NT2/D1 (cell line): ENCODE measurements around the gene CIB4.

ENCODE experiments used
- DNase-seq: peaks from one replicate; pipeline ENCODE4 v3.0.0-alpha.2; 2011; ENCODE audit warnings: low read depth, low spot score
- H3K27me3 ChIP-seq: 2 replicates; pipeline ENCODE4 v1.6.0; 2011; ENCODE audit warnings: mild to moderate bottlenecking; ENCODE audit not compliant: insufficient read length, insufficient read depth
- H3K36me3 ChIP-seq: 2 replicates; pipeline ENCODE4 v1.6.1; 2011; ENCODE audit warnings: mild to moderate bottlenecking, low read length, mixed read lengths; ENCODE audit not compliant: insufficient read depth, insufficient read length
- H3K4me1 ChIP-seq: 2 replicates; pipeline ENCODE4 v1.5.1; 2011; ENCODE audit not compliant: insufficient read depth, insufficient read length
- H3K4me3 ChIP-seq: 2 replicates; pipeline ENCODE4 v1.5.1; 2011; ENCODE audit warnings: low read depth; ENCODE audit not compliant: insufficient read length
- H3K9ac ChIP-seq: 2 replicates; pipeline ENCODE4 v1.6.0; 2011; ENCODE audit warnings: low read depth; ENCODE audit not compliant: insufficient read length
- H3K9me3 ChIP-seq: 2 replicates; pipeline ENCODE4 v1.5.1; 2011; ENCODE audit warnings: mild to moderate bottlenecking, low read length; ENCODE audit not compliant: insufficient read depth
- SUZ12 ChIP-seq: IDR thresholded peaks from 2 replicates; pipeline ENCODE4 v1.6.1; 2011; ENCODE audit not compliant: insufficient read length, insufficient read depth; ENCODE audit errors: extremely low read depth
- YY1 ChIP-seq: IDR thresholded peaks from 2 replicates; pipeline ENCODE4 v1.6.1; 2011; ENCODE audit not compliant: insufficient read length, insufficient read depth
- ZNF274 ChIP-seq: IDR thresholded peaks from 2 replicates; pipeline ENCODE4 v1.6.1; 2011; ENCODE audit warnings: mild to moderate bottlenecking, low read depth, low read length

The CIB4 gene

GRCh38 chr2:26566081-26566375, 75.1 kb downstream of the CIB4 start:
- DNase-seq = no peak
- H3K36me3 ChIP-seq = no peaks in the 10 kb centered on the region
- no peak overlapping the region for H3K9ac ChIP-seq
- H3K4me3 ChIP-seq = no peak overlapping the region
- TF ChIP-seq SUZ12 (no peak), YY1 (no peak), ZNF274 (no peak)
- H3K9me3 ChIP-seq = no peaks in the 10 kb centered on the region
- peaks cover 6% of the 10 kb centered on the region for H3K4me1 ChIP-seq
- H3K27me3 ChIP-seq = no peaks in the 10 kb centered on the region

- Histone ChIP-seq H3K4me3 (no peak overlapping the region), H3K9ac (no peak overlapping the region), H3K9me3 (no peaks in the 10 kb centered on the region), H3K4me1 (peaks cover 9% of the 10 kb centered on the region), H3K27me3 (no peaks in the 10 kb centered on the region), H3K36me3 (no peaks in the 10 kb centered on the region)
- TF ChIP-seq ZNF274 (no peak), YY1 (no peak)
- DNase-seq = no peak
Observed at GRCh38 chr2:26564121-26564644, 77.0 kb downstream of the CIB4 start.

GRCh38 chr2:26563686-26564085, 77.5 kb downstream of the CIB4 start:
- Histone ChIP-seq H3K4me3 (no peak overlapping the region), H3K36me3 (no peaks in the 10 kb centered on the region), H3K27me3 (no peaks in the 10 kb centered on the region), H3K9ac (no peak overlapping the region), H3K4me1 (peaks cover 11% of the 10 kb centered on the region), H3K9me3 (no peaks in the 10 kb centered on the region)
- no peak for DNase-seq
- TF ChIP-seq YY1 (no peak), ZNF274 (no peak), SUZ12 (no peak)

DNA sequence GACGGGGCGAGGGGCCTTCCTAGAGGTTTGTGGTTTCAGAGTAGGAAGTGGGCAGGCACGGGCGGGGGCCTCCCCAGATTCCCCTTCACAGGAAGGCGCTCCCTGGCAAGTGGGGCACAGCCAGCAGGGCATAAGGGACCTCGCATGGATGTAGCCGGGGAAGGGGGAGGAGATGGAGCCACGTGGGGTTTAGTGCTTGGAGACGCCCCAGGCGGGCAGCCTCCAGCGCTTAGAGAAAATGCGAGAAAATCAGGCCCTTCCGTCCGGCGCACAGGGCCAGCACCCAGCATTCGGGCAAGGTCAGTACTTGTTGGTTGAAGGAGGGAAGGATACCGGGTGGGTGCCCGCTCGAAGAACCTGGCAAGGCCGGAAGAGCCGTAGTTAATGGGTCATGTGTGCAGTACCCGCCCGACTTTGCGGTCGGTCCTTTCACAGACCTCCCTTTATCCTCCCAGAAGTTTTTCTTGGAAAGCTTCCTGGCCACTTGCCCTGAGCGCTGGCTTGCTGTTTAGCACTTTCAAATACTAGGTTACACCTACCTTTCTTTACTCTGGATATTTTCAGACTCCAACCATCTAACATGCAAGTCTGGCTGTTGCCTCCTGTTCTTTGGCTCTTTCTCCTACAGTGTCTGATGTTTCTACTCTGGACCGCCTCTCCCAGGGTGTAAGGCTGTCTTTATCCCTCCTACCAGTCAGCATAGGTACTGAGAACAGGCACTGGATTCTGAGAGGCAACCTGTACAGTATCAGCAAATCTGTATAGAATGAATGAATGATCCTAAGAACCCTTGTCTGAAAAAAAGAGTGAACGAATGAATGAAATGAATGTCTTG, 78.1 kb downstream of the CIB4 start:
- DNase-seq = no peak
- no peaks in the 10 kb centered on the region for H3K9me3 ChIP-seq

GRCh38 chr2:26561918-26562810, 79.0 kb downstream of the CIB4 start:
- Histone ChIP-seq H3K9me3 (no peaks in the 10 kb centered on the region), H3K36me3 (no peaks in the 10 kb centered on the region), H3K27me3 (no peaks in the 10 kb centered on the region), H3K9ac (no peak overlapping the region), H3K4me3 (no peak overlapping the region), H3K4me1 (peaks cover 7% of the 10 kb centered on the region)
- DNase-seq = no peak
- TF ChIP-seq ZNF274 (no peak), SUZ12 (no peak), YY1 (no peak)

More for the DNA sequence above, 78.1 kb downstream of the CIB4 start:
- no peak overlapping the region for H3K4me3 ChIP-seq
- H3K9ac ChIP-seq = no peak overlapping the region
- H3K36me3 ChIP-seq = no peaks in the 10 kb centered on the region
- peaks cover 7% of the 10 kb centered on the region for H3K4me1 ChIP-seq
- no peaks in the 10 kb centered on the region for H3K27me3 ChIP-seq
- TF ChIP-seq ZNF274 = no peak
- no peak for TF ChIP-seq YY1
- TF ChIP-seq SUZ12 = no peak

DNA sequence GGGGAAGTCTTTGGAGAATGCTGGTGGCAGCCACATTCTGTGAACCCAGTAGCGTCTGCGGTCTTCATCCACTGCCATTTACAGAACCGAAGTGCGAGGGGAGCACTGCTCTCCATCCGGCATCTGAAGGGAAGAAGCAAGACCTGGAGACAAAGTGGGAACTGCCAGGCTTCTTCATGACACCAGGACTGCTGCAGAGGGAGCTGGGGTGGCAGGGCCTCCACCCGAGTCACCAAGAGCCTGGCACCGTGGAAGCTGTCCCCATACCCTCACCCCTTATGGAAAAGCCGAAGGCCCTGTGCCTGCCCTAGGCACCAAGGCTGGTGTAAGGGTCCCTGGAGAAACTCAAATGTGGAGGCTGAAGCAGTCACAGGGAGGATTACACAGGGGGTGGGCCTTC, 79.8 kb downstream of the CIB4 start:
- H3K36me3 ChIP-seq = no peaks in the 10 kb centered on the region
- no peak overlapping the region for H3K4me3 ChIP-seq
- no peak for DNase-seq
- H3K9me3 ChIP-seq = no peaks in the 10 kb centered on the region
- no peaks in the 10 kb centered on the region for H3K27me3 ChIP-seq
- H3K4me1 ChIP-seq = peaks cover 7% of the 10 kb centered on the region
- no peak overlapping the region for H3K9ac ChIP-seq
- TF ChIP-seq SUZ12 = no peak
- TF ChIP-seq YY1 = no peak
- no peak for TF ChIP-seq ZNF274

GRCh38 chr2:26560892-26561291, 80.3 kb downstream of the CIB4 start:
- peaks cover 7% of the 10 kb centered on the region for H3K4me1 ChIP-seq
- no peak for DNase-seq
- TF ChIP-seq SUZ12 (no peak), ZNF274 (no peak), YY1 (no peak)
- no peaks in the 10 kb centered on the region for H3K36me3 ChIP-seq
- no peak overlapping the region for H3K9ac ChIP-seq
- no peaks in the 10 kb centered on the region for H3K27me3 ChIP-seq
- no peaks in the 10 kb centered on the region for H3K9me3 ChIP-seq
- no peak overlapping the region for H3K4me3 ChIP-seq
